GM19043 (cell line): ENCODE results near the gene TMEM184A.

Source experiments
- ATAC-seq: cut with Tn5 transposase; IDR thresholded peaks from one replicate; pipeline ENCODE4 v1.9.1; 2021; ENCODE audit warnings: low read depth; ENCODE audit not compliant: unreplicated experiment

Gene TMEM184A

DNA sequence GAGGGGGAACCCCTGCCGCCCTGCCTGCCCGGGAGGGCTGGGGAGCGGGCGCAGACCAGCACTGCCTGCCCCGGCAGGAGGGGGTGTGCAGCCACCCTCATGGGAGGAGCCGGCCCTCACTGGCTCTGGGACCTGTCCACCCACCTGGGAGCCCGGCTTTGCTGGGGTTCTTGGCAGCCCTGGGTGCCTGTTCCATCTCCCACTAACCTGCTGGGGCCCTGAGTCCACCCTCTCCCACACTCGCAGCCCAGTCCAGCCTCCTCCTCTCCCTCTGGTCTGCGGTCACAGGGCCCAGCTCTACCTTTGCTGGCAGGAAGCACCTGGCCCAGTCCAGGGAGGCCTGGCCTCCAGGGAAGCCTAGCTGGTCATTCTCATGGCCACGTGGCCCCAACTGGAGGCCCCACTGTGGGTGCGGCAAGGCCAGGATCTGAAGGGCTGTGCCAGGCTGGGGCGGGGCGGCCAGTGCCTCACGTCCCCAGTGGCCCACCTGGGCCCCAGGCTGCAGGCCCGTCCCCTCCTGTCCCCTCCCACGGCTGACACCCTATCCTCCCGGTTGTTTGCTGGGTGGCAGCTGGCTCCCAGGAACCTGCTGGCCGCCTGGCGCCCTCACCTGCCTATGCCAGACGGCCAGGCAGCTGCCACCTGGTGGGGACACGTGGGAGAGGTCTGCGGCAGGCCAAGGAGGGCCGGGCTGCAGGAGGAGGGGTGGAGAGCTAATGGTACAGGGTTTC lies at the start of gene TMEM184A:
Gene TMEM184A, minus strand, starts transcription at position 393 of the 731 bp plus-strand sequence. CDS start 721 bp downstream, outside the sequence.
- no peak for ATAC-seq

DNA sequence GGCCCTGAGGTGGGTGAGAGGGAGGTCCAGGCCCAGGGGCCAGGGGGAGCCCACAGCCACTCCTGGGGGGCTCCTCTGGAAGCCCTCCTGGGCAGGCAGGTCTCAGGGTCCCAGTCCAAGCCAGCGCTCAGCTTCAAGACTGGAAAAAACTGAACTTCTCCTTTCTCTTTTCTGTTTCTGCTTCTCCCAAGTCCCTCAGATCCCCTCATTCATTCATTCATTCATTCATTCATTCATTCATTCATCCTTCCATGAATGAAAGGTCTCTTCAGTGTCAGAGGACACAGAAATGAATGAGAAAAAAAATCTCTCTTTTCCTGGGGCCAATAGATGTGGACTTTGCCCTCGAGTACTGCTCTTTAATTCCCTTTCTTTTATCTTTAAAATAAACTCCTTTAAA lies 48.4 kb upstream of the TMEM184A start:
- no peak for ATAC-seq

DNA sequence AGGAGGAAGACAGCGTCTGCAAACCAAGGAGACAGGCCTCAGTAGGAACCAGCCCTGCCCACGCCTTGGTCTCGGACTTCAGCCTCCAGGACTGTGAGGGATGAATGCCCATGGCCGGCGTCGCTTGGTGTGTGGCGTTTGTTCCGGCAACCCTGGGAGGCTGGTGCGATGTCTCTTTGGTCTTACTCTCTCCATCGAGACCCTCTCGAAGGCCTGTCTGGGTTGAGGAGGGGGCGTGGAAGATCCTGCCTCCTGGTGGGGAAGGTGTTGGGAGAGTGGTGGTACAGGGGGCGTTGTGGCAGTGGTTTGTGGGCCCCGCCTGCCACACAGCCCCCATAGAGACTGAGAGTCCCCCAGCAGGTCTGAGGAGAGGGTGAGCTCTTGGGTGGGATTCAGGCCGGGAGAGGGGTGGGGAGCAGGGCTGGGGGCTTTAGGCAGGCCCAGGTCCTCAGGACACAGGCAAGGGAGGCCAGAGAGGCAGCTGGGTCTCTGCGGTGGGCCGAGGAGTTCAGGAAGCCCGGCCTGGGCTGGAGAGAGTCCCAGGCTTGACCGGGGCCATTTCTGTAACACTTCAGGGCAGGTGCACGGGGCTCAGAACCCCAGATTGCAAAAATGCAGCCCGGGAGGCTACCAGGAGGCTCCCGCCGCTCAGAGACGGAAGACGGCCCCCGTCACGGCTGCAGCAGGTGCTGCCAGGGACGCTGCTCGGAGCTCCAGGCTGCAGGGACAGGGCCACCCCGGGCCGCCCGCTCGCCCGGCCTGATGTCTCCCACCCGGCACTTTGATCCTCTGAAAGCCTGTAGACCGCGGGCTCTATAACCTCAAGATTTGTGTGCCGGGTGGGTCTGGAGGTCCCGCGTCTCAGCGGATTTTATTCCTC lies 47.6 kb upstream of the TMEM184A start:
- no peak for ATAC-seq

DNA sequence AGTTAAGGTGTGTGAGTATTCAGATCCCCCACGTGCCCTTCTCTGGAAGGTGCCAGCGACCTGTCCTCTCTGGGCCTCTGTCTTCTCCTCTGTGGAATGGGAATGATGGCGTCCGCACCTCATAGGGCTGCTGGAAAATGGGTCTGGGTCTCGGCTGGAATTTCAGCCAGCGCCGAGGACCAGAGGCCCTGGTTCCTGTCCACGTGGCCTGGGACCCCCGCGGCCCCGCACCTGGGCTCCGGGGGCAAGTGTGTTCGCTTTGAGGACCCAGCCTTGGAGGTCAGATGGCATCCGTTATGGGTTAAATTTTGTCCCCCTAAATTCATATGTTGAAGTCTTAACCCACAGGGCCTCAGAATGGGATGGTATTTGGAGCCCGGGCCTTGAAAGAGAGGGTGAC lies 46.4 kb upstream of the TMEM184A start:
- ATAC-seq: no peak

DNA sequence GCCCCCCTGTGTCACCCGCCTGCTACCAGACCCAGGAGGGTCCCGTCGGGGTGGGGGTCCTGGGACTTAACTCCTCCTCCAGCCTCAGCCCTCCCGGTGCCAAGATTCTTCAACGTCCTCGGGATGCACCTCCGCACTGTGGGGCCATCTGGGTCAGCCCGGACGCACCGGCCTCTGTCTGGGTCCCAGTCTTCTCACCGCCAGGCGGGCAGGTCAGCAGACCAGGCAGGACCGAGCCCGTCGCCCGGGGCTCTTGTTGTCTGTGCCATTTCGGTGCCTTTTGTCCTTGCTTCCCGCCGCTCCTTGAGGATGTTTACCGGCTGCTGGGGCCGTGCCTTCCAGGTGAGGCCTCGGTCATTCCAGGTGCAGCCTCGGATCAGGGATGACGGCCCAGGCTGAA lies 46.0 kb upstream of the TMEM184A start:
- ATAC-seq: no peak

DNA sequence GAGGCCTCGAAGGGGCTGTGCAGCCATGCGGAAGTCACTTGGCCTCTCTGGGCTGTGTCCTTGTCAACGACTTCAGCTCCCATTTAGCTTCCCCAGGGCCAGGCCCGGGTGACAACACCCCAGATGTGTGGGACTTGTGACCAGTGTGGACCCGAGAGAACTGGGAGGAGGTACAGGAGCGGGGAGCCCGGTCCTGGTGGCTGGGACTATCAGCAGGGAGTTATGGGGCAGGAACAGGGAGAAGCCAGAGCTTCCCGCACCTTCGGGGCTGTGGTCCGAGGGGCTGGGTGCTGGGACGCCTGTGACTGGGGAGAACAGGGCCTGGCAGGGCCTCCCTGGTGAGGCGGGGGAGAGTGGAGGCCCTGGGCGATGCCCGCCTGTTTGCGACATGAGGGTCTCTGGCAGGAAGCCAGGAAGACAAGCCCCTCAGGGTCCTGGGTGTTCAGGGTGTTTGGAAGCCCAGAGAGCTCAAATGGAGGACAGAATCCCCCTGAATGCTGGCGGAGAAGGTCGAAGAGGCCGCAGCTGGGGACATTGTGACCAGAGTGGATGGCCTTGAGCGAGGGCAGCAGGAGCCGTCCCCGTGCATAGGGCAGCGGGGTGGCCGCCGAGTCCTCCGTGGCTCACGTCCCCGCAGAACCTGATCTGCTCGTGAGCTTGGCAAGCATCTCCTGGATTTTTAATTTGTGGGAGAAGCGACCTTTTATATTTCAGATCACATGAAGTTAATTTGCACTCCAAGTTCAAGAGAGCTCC lies 43.8 kb upstream of the TMEM184A start:
- no peak for ATAC-seq

DNA sequence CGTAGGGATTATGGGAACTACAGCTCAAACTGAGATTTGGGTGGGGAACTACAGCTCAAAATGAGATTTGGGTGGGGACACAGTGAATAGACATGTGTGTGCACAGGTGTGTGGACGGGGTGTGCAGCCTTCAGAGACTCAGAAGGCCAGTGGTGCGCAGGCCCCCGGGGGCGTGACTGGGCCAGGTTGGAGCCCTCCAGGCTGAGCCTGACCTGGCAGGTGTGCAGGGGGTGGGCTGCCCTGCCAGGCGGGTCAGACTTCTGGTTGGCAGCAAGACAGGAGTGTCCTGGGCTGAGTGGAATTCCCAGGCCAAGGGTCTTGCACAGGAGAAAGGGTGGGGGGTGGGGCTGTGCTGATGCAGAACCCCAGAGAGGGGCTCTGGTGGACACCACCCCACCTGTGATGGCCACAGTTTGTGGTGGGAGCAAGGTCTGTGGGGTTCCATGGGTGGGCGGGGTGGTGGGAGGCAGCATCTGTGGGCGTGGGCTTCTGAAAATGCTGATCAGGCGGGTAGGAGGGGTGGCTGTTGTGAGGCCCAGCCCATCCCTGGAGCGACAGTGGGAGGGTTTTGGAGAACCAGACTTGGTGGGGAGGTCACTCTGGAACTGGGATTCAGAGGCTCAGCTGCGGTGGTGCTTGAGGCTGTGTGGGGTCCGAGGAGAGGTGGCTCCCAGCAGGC lies 43.1 kb upstream of the TMEM184A start:
- no peak for ATAC-seq

DNA sequence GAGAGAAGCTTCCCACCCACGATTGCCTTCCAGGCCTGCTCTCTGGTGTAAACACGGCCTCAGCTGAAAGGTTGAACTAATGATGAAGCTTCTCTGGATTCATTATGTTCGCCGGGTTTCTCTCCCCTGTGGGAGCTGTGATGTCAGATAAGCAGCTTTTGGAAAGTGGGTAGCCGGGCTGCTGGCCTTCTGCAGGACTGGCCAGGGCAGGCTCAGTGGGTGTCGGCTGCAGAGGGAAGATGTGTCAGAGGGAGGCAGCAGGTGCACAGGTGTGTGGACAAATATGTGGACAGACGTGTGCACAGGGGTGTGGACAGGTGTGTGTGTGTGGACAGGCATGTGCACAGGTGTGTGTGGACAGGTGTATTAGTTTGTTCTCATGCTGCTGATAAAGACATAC lies 42.3 kb upstream of the TMEM184A start:
- ATAC-seq: no peak

DNA sequence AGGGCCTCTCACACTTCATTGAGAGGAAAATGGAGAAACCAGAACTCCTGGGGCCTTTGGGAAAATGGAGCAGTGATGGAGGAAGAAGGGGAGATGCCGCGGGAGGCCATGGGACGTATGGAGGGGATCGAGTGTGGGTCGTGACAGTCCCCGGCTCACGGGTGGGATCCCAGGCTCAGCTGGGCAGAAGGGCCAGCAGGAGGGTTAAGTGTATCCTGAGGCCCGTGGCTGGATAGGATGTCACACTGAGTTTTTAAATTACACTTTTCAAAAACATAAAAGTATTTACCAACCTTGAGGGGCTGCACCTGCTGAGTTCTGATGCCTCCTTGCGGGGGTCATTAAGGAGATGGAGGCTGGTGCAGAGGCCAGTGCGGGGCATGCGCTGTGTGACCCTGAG lies 41.8 kb upstream of the TMEM184A start:
- no peak for ATAC-seq

DNA sequence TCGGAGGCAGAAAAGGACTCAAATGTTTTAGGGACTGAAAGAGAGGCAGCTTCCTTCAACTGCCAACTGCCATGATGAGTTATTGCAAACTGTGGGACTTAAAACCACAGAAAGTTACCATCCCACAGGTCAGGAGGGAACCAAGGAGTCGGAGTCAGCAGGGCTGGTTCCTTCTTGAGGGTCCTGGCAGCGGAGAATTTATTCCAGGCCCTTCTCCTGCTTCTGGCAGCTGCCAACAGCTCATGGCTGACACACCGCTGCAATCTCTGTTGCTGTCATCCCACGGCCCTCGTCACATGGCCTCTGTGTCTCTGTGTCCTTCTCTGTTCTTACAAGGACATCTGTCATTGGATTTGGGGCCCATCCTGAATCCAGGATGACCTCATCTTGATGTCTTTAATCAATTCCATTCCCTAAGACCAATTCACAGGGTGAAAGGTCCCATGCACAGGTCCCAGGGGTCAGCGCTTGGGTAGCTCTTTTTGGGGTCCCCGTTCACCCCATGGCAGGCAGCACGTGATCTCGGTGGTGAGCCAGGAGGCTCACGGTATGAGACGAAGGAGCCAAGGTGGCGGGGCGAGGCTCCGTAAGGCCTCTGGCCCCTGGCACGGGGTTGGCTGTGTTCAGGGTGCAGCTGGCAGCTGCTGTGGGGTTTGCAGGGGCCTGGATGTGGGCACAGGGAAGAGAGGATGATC lies 41.2 kb upstream of the TMEM184A start:
- no peak for ATAC-seq

DNA sequence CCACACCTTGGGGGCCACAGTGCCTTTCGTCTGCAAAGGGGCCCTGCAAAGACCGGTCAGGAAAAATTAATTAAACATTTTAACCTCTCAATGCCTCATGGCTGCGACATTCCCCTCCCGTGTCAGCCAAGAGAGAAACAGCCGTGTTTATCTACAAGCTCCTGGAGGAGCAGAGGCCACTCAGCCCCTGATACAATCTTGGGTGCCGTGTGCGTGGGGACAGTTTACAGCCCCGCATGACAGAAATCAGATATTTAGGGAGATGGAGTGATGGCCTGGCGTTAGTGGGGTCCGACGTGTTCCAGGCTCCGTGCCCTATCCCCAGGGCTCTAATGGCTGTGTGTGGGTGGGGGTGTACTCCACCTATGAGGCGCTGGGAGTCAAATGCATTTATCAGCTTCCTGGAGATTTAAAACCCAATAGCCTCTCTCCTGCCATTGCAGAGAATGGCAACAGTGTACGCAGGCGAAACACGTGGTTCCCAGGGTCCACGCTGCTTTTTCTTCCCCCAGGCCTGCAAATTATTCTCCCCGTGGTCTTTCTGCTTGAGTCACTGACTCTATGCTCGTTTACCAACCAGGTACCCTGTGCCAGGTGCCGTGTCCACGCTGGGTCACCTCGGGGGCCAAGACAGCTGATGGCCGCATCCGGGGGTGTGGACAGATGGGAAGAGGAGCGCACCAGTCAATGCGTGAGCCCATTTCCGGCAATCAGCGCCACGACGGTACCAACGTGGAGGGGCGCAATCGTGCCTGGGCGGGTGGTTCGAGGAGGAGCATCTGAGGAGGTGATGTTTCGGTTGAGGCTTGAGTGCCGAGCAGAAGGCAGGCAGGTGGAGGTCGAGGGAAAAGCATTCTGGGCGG lies 40.4 kb upstream of the TMEM184A start:
- ATAC-seq: no peak

DNA sequence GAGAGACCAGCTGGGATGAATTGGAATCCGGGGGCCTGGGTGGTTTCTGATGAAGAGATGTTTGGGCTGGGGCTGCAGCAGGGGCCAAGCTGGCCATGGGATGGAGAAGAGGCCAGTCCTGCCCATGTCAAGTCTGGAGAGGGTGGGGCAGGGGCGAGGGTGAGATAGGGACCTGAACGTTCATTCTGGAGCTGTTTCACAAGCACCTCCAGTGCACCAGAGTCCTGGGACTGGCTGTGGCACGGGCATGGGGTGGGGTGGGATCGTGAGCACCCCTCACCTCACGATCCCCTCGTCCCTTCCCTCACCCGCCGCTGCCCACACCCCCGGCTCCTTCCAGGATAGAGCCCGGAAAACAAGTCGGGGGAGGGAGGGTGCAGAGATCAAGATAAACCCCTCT lies 39.6 kb upstream of the TMEM184A start:
- ATAC-seq: no peak

DNA sequence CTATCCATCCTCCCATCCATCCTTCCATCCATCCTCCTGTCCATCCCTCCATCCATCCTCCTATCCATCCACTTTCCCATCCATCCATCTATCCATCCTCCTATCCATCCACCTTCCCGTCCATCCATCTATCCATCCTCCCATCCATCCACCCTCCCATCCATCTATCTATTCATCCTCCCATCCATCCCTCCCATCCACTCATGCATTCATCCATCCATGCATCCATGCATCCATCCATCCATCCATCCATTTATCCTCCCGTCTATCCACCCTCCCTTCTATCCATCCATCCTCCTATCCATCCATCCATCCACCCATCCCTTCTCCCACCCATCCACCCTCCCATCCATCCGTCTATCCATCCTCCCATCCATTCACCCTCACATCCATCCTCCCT lies 39.0 kb upstream of the TMEM184A start:
- no peak for ATAC-seq

DNA sequence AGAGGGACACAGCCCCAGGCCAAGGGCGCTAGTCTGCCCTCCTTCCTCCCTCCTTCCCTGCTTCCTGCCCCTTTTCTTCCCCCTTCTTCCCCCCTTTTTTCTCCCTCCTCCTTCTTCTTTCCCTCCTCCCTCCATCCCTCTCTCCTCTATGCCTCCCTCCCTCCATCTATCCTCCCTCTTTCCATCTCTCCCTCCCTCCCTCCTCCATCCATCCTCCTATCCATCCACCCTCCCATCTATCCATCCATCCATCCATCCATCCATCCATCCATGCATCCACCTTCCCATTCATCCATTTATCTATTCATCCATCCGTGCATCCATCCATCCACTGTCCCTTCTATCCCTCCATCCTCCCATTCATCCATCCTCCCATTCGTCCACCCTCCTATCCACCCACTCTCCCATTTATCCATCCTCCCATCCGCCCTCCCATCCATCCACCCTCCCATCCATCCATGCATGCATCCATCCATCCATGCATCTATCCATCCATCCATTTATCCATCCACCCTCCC lies 38.0 kb upstream of the TMEM184A start:
- no peak for ATAC-seq

DNA sequence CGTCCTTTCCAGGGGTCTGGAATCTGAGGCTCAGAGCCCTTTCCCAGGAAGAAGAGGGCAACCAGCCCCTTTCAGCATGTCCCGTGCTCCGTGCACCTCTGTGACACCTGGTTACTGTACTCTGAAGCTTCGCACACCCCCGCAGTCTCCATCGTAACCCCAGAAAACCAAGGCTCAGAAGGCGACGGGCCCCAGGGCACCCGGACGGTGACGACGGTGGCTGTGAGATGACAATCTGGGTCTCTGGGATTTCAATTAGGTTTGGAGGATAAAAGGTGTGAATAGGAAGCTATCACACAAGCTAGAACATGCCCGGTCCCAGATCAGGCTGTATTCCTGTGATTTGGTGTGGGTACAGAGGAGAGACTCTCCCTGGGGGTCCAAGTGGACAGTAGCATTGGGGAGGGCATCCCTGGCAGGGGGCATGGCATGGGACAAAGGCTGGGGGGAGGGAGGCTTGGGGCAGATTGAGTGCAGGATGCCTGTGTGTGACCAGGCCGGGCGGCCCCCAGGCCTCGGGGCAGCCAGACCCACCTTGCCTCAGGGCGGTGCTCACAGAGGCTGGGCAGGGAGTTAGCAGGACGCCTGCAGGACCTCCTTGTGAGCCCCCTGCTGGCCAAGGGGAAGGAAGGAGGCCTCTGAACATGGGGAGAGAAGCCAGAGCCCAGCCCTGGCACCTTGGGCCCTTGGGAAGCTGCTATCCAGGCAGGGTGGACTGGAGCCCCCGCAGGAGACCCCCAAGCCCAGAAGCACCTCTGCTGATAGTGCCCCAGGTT lies 37.3 kb upstream of the TMEM184A start:
- ATAC-seq: no peak

DNA sequence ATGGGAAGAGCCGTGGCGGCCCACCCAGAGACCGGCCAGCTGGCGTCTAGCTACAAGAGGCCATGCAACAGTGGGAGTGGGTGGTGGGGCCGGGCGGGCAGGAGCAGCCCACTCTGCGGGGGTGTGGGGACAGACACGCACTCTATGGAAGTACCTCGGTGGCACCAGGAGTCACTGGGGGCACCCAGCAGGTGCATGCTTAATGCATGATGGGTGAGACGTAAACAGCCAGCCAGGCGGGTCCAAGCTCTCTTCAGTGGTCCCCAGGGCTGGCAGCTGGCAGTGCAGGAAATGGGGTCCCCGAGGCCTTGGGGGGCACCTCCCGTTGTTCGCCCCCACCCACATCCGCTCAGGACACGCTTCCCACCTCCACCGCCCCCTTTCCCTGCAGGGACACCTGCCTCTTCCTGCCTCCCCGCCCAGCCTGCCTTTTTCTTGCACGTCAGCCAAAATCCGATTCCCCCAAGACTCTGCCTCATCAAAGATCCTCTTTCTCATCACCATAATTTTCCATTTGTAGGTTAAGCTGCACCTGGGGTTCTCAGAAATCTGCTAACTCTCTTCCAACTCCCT lies 36.4 kb upstream of the TMEM184A start:
- no peak for ATAC-seq

DNA sequence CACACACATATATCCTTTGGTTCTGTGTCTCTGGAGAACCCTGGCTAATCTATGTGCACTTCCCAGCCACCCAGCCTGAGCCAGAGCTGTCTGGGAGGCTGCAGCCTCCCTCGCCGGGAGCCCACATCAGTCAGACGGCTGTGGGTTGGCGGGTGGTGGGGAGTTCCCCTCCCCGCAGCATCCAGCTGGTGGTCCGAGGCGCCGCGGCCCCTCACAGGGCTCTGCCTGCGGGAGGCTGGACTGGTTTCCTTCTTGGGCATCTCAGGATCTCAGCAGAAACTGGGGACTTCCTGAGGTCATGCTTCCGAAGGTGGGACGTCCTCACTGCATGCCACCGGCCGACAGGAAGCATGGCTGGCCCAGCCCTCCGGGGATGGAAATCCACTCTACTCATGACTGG lies 35.9 kb upstream of the TMEM184A start:
- no peak for ATAC-seq

DNA sequence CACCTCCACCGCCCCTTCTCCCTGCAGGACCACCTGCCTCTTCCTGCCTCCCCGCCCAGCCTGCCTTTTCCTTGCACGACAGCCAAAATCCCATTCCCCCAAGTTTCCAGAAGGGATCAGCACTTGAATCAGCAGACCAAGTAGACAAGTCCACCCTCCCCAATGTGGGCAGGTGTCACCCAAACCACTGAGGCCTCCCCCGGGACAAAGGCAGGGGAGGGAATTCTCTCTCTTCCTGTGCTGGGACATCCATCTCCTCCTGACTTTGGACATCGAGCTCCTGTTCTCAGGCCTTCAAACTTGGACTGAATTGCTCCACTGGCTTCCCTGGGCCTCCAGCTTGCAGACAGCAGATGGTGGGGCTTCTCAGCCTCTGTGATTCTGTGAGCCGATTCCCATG lies 35.4 kb upstream of the TMEM184A start:
- ATAC-seq: no peak
